HepG2 (cell line): Measurements from ENCODE around the gene MRGPRG. TPM values are rescaled to one million over a fixed set of nuclear protein-coding genes. Genes with fewer than 3 reads are reported as not detected.

Experiments used
- ATAC-seq: fragments of 200-7000 bp; cut with Tn5 transposase; 3 replicates; pipeline ENCODE4 v1.9.1; 2020; ENCODE audit warnings: mild to moderate bottlenecking, moderate library complexity
- BruUV-seq: library from RNA; stranded (reverse); fragments of 400-500 nt; replicated peaks from 2 replicates; lab custom pipeline; 2021; lab: Mats Ljungman, UMichigan
- CTCF ChIA-PET: fragments of 300-600 bp; formaldehyde crosslinking; extraction: SDS; loops from one replicate; lab custom pipeline; 2021; ENCODE audit warnings: low total read pairs, inconsistent platforms, low intra/inter-chr PET ratio; lab: Yijun Ruan, JAX
- POLR2A ChIA-PET: fragments of 350-600 bp; sonication (Branson Sonifier 250); formaldehyde crosslinking; loops from one replicate; lab custom pipeline; 2020; ENCODE audit warnings: antibody characterized with exemption, inconsistent platforms; lab: Yijun Ruan, JAX
- DNase-seq: peaks from one replicate; pipeline ENCODE4 v3.0.0-alpha.2; 2015; ENCODE audit warnings: low spot score
- FAIRE-seq: peaks from 3 replicates; lab custom pipeline; 2011; peaks lifted over from hg19 to GRCh38; lab: Jason Lieb, UNC
- H2AFZ ChIP-seq: one replicate; pipeline ENCODE4 v1.6.1; 2011; ENCODE audit warnings: low read length, inconsistent platforms
- H3K27ac ChIP-seq: fragments of 300-600 bp; 3 replicates; pipeline ENCODE4 v1.8.0; 2011; ENCODE audit warnings: mixed run types, mild to moderate bottlenecking, mixed read lengths, low read length, inconsistent platforms; ENCODE audit not compliant: insufficient read depth; ENCODE audit errors: extremely low read length
- H3K27me3 ChIP-seq, 2 experiments: fragments of 200-600 bp in 1 of 2; 2 replicates in 1 of 2; 3 replicates in 1 of 2; pipeline versions ENCODE4 v1.6.0 to v1.8.0; 2011; ENCODE audit warnings: low read length in 2 of 2, mild to moderate bottlenecking in 2 of 2, moderate library complexity in 2 of 2, inconsistent platforms in 1 of 2; ENCODE audit not compliant: insufficient read depth in 2 of 2, control insufficient read depth in 1 of 2
- H3K36me3 ChIP-seq, 2 experiments: fragments of 200-600 bp in 1 of 2; replicated peaks in 1 of 2; 2 replicates in 1 of 2; 3 replicates in 1 of 2; pipeline versions ENCODE4 v1.5.1 to v1.8.0; 2011; ENCODE audit warnings: low read length in 2 of 2, inconsistent platforms in 1 of 2; ENCODE audit not compliant: insufficient read depth in 2 of 2, control insufficient read depth in 1 of 2
- H3K4me1 ChIP-seq: 2 replicates; pipeline ENCODE4 v1.5.1; 2012; ENCODE audit warnings: low read length, inconsistent platforms; ENCODE audit not compliant: insufficient read depth
- H3K4me2 ChIP-seq: 2 replicates; pipeline ENCODE4 v1.6.0; 2011; ENCODE audit warnings: low read depth, low read length, inconsistent platforms
- H3K4me3 ChIP-seq, 3 experiments: fragments of 200-600 bp in 1 of 3; sonication (generic), shearing (Covaris generic) in 1 of 3; replicated peaks in 1 of 3; 2 replicates each; pipeline ENCODE4 v1.5.1; 2011 to 2016; ENCODE audit warnings: low read length in 3 of 3, inconsistent platforms in 2 of 3, low read depth in 2 of 3, mild to moderate bottlenecking in 2 of 3, control low read depth in 1 of 3, mixed read lengths in 1 of 3; ENCODE audit not compliant: insufficient read depth in 1 of 3
- H3K79me2 ChIP-seq: one replicate; pipeline ENCODE4 v1.6.1; 2011; ENCODE audit warnings: low read length, inconsistent platforms; ENCODE audit not compliant: insufficient read depth
- H3K9ac ChIP-seq: 2 replicates; pipeline ENCODE4 v1.6.0; 2011; ENCODE audit warnings: mild to moderate bottlenecking, low read depth, low read length, inconsistent platforms; ENCODE audit not compliant: insufficient read depth
- H3K9me3 ChIP-seq: 2 replicates; pipeline ENCODE4 v1.5.1; 2012; ENCODE audit warnings: mild to moderate bottlenecking, low read length
- H4K20me1 ChIP-seq: 2 replicates; pipeline ENCODE4 v1.6.0; 2011; ENCODE audit warnings: inconsistent platforms, mild to moderate bottlenecking, low read length, moderate library complexity; ENCODE audit not compliant: insufficient read depth
- BRD4 ChIP-seq: sonication (generic); formaldehyde crosslinking; IDR thresholded peaks from 2 replicates; pipeline ENCODE4 v1.4.0; 2020; ENCODE audit warnings: missing genetic modification reagents
- CEBPG ChIP-seq: IDR thresholded peaks from 2 replicates; pipeline ENCODE4 v1.6.1; 2016
- E2F1 ChIP-seq: sonication (generic); formaldehyde crosslinking; IDR thresholded peaks from 2 replicates; pipeline ENCODE4 v1.5.0; 2020; ENCODE audit warnings: missing genetic modification reagents
- EHMT2 ChIP-seq: fragments of 200-600 bp; sonication (generic); IDR thresholded peaks from 2 replicates; pipeline ENCODE4 v1.7.0; 2017; ENCODE audit warnings: antibody characterized with exemption, low read depth, low read length, borderline replicate concordance
- NCOA1 ChIP-seq: sonication (generic); formaldehyde crosslinking; IDR thresholded peaks from 2 replicates; pipeline ENCODE4 v1.9.0; 2021; ENCODE audit warnings: missing genetic modification reagents
- PCBP2 ChIP-seq: fragments of 200-400 bp; formaldehyde crosslinking; optimal IDR thresholded peaks from 2 replicates; pipeline ENCODE3; 2018; ENCODE audit warnings: low read length, low read depth; ENCODE audit not compliant: poor library complexity, severe bottlenecking
- ZNF33A ChIP-seq: sonication (generic); formaldehyde crosslinking; IDR thresholded peaks from 2 replicates; pipeline ENCODE4 v1.5.1; 2020; ENCODE audit warnings: missing genetic modification reagents, mild to moderate bottlenecking, moderate library complexity, borderline replicate concordance
- ZNF350 ChIP-seq: sonication (generic); formaldehyde crosslinking; IDR thresholded peaks from 2 replicates; pipeline ENCODE4 v1.4.0; 2020; ENCODE audit warnings: mild to moderate bottlenecking, low read depth, missing genetic modification reagents, borderline replicate concordance
- ZNF547 ChIP-seq: sonication (generic); formaldehyde crosslinking; IDR thresholded peaks from 2 replicates; pipeline ENCODE4 v1.5.1; 2020; ENCODE audit warnings: mild to moderate bottlenecking, missing genetic modification reagents
- ZNF597 ChIP-seq: sonication (generic); formaldehyde crosslinking; IDR thresholded peaks from 2 replicates; pipeline ENCODE4 v1.5.0; 2020; ENCODE audit warnings: missing genetic modification reagents
- WGBS: methylation state at CpG from one replicate; pipeline ENCODE4 v1.1.6; 2017; ENCODE audit warnings: low lambda C conversion rate; 5-methylcytosine and 5-hydroxymethylcytosine counted together
- in situ Hi-C: cut with HindIII; loops from 2 replicates; pipeline ENCODE4 v1.10.0; 2017; ENCODE audit warnings: low pct_unique_long_range_greater_than_20kb; ENCODE audit not compliant: extremely low pct_ligation_motif_present
- intact Hi-C: fragments of 100-400 bp; cut with micrococcal nuclease; formaldehyde crosslinking; loops from one replicate; pipeline ENCODE4 v1.10.0; 2022; ENCODE audit not compliant: unreplicated experiment
- polyA plus RNA-seq, 8 experiments: library from polyadenylated mRNA; depleted of rRNA in 3 of 8; stranded (reverse) in 7 of 8; unstranded in 1 of 8; fragments of >200 nt; fragmentation: Illumina TruSeq in 4 of 8; extraction: Trizol in 4 of 8; gene quantifications; 2 replicates each; pipeline versions ENCODE4 v1.2.1 to v1.2.3, GENCODE V29; 2011 to 2016; ENCODE audit warnings: low read depth in 4 of 8, missing spikeins in 1 of 8, mixed read lengths in 1 of 8; ENCODE audit not compliant: insufficient read depth in 1 of 8
- total RNA-seq, 5 experiments: library from RNA; depleted of rRNA; stranded (reverse); fragments of >200 nt; fragmentation: Illumina TruSeq; extraction: Trizol; gene quantifications; 2 replicates each; pipeline ENCODE4 v1.2.3, GENCODE V29; 2016; ENCODE audit warnings: low read depth in 1 of 5
- TF ChIP-seq, protein P1 (sequence below): IDR thresholded peaks from 2 replicates; pipeline ENCODE4 v1.6.1; 2016

Gene MRGPRG
- total and polyA plus RNA-seq, 2 of the 13 experiments (the other 11 are each of a cell fraction or from before 2014, with no cell fraction given): not detected

- in situ Hi-C loops: no loop called here
- Histone ChIP-seq H3K4me2 (no peak overlapping the region), H3K79me2 (no peaks in the 10 kb centered on the region), H3K36me3 (no peaks in the 10 kb centered on the region), H4K20me1 (no peaks in the 10 kb centered on the region), H3K27ac (no peak overlapping the region), H3K9me3 (no peaks in the 10 kb centered on the region), H3K4me3 (no peak overlapping the region), H2AFZ (no peak overlapping the region), H3K4me1 (no peaks in the 10 kb centered on the region), H3K9ac (no peak overlapping the region), H3K27me3 (peaks cover 3 to 42% of the 10 kb centered on the region in 2 experiments; a peak in 4 of 5 replicates)
- ATAC-seq (no peak), FAIRE-seq (no peak), DNase-seq (no peak)
- BruUV-seq: no TSS peak
- ChIA-PET CTCF (no interaction called here), POLR2A (no interaction called here)
- WGBS: 28% methylated on average over 3 of the region's 4 CpGs
- intact Hi-C loops: no loop called here
- TF ChIP-seq ZNF547 (no peak), ZNF350 (CRISPR knock-in tag) (no peak), EHMT2 (no peak), NCOA1 (CRISPR knock-in tag) (no peak), CEBPG (CRISPR knock-in tag) (no peak)
- TF ChIP-seq, protein P1, sequence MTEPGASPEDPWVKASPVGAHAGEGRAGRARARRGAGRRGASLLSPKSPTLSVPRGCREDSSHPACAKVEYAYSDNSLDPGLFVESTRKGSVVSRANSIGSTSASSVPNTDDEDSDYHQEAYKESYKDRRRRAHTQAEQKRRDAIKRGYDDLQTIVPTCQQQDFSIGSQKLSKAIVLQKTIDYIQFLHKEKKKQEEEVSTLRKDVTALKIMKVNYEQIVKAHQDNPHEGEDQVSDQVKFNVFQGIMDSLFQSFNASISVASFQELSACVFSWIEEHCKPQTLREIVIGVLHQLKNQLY: no peak
Observed at GRCh38 chr11:3182462-3182852, 36.2 kb downstream of the MRGPRG start.

- intact Hi-C loops: no loop called here
- ATAC-seq: no peak
- TF ChIP-seq ZNF33A (CRISPR knock-in tag): no peak
- no peak for TF ChIP-seq BRD4 (CRISPR knock-in tag)
- no peak for TF ChIP-seq E2F1
- TF ChIP-seq PCBP2: no peak
- TF ChIP-seq ZNF597: no peak
Observed at GRCh38 chr11:3181725-3182461, 36.7 kb downstream of the MRGPRG start.

More at GRCh38 chr11:3181725-3182461, 36.7 kb downstream of the MRGPRG start:
- H3K4me1 ChIP-seq: no peaks in the 10 kb centered on the region
- H3K9me3 ChIP-seq: no peaks in the 10 kb centered on the region; the same call in 1 of the 2 replicates
- no peaks in the 10 kb centered on the region for H3K79me2 ChIP-seq
- in situ Hi-C loops: no loop called here
- no peak overlapping the region for H3K4me3 ChIP-seq
- H3K9ac ChIP-seq: no peak overlapping the region
- H4K20me1 ChIP-seq: no peaks in the 10 kb centered on the region
- peaks cover 3 to 38% of the 10 kb centered on the region in 2 experiments; a peak in 4 of 5 replicates for H3K27me3 ChIP-seq
- no TSS peak for BruUV-seq
- ChIA-PET CTCF (no interaction called here), POLR2A (no interaction called here)
- no peak overlapping the region for H2AFZ ChIP-seq
- FAIRE-seq: no peak
- no peak for DNase-seq
- WGBS: 34% methylated on average over 8 of the region's 12 CpGs
- H3K36me3 ChIP-seq: no peaks in the 10 kb centered on the region
- H3K27ac ChIP-seq: no peak overlapping the region
- H3K4me2 ChIP-seq: no peak overlapping the region
